ENCODE data around the gene GALK2. TPM values are rescaled to one million over a fixed set of nuclear protein-coding genes. Genes with fewer than 3 reads are reported as not detected.

The GALK2 gene
- total RNA-seq, 1 experiment from 2014 or later: 13.7 TPM

- WGBS (ENCODE audit: extremely low coverage, insufficient read length, low lambda C conversion rate): no CpG with 5 or more reads among the region's 1 CpG
- no peak overlapping the region for H3K9ac ChIP-seq (ENCODE audit: extremely low read depth, insufficient read length, low read length)
- H3K56ac ChIP-seq (ENCODE audit: insufficient read length, low read depth, low read length): no peak overlapping the region
- Mint-ChIP-seq H3K27ac (no peak overlapping the region), H3K36me3 (ENCODE audit: insufficient read depth in 1 of 3, low read depth in 3 of 3) (peaks cover 11 to 18% (median 18%) of the 10 kb centered on the region in 3 experiments), H3K9me3 (peaks cover 3 to 11% of the 10 kb centered on the region in 2 experiments; a peak in 2 of 5 replicates), H3K4me1 (peaks cover 15 to 17% of the 10 kb centered on the region in 2 experiments), H3K27me3 (ENCODE audit: low read depth) (no peaks in the 10 kb centered on the region), H3K4me3 (no peak overlapping the region)
- H2BK20ac ChIP-seq (ENCODE audit: low read depth, low read length, poor library complexity, severe bottlenecking): no peak overlapping the region
- H2BK12ac ChIP-seq (ENCODE audit: insufficient read length, low read depth, low read length): no peak overlapping the region
- no peak overlapping the region for H2AK5ac ChIP-seq (ENCODE audit: insufficient read length, low read length)
- H3K14ac ChIP-seq (ENCODE audit: insufficient read depth, low read length): no peak overlapping the region
- no peak overlapping the region for H3K23ac ChIP-seq (ENCODE audit: insufficient read length, low read depth, low read length)
- no peaks in the 10 kb centered on the region for H3K27me3 ChIP-seq (ENCODE audit: insufficient read depth, low read length)
- no peak overlapping the region for H2BK120ac ChIP-seq (ENCODE audit: low read depth, low read length, poor library complexity, severe bottlenecking)
- H4K5ac ChIP-seq (ENCODE audit: insufficient read length, low read depth, low read length): no peak overlapping the region
- H3K4me1 ChIP-seq (ENCODE audit: insufficient read depth, low read length): no peaks in the 10 kb centered on the region; the same call in 1 of the 2 replicates
- no peaks in the 10 kb centered on the region for H3K79me1 ChIP-seq (ENCODE audit: insufficient read depth, low read depth, low read length, poor library complexity, severe bottlenecking)
- no peak overlapping the region for H3K18ac ChIP-seq (ENCODE audit: insufficient read length, low read depth, low read length)
- H3K27ac ChIP-seq (ENCODE audit: insufficient read length, low read depth, low read length): no peak overlapping the region
- no peak overlapping the region for H3T11ph ChIP-seq (ENCODE audit: low read length)
- H4K20me1 ChIP-seq (ENCODE audit: control insufficient read depth, insufficient read depth, insufficient read length): no peaks in the 10 kb centered on the region
- no peak for DNase-seq
- no peak overlapping the region for H4K91ac ChIP-seq (ENCODE audit: insufficient read length, low read depth, low read length)
- no peak overlapping the region for H2BK5ac ChIP-seq (ENCODE audit: insufficient read length, low read length)
- TF ChIP-seq CTCF (conservative IDR thresholded peaks at IDR 0.05): no peak
- H4K8ac ChIP-seq (replicated peaks; ENCODE audit: insufficient read length, low read depth, low read length): no peak overlapping the region
- no peak overlapping the region for H2AFZ ChIP-seq (ENCODE audit: low read length)
- no peaks in the 10 kb centered on the region for H3K23me2 ChIP-seq (ENCODE audit: insufficient read length, low read depth, low read length, poor library complexity, severe bottlenecking)
- no peak overlapping the region for H3K4me2 ChIP-seq (ENCODE audit: insufficient read depth, insufficient read length, low read length)
- H3K79me2 ChIP-seq (ENCODE audit: insufficient read depth, low read length): no peaks in the 10 kb centered on the region
- no peaks in the 10 kb centered on the region for H3K9me3 ChIP-seq (ENCODE audit: control insufficient read depth, low read depth, low read length)
- H2BK15ac ChIP-seq (ENCODE audit: low read depth, low read length): no peak overlapping the region
- no peak overlapping the region for H3K4ac ChIP-seq (ENCODE audit: low read depth, low read length)
Measured at GRCh38 chr15:49248291-49248690, 78.2 kb downstream of the GALK2 start.
